HCT116 (cell line): ENCODE measurements around the gene MRPS12. TPM values are rescaled to one million over a fixed set of nuclear protein-coding genes. Genes with fewer than 3 reads are reported as not detected.

Experiments used
- ATAC-seq: fragments of 200-7000 bp; cut with Tn5 transposase; 2 replicates; pipeline ENCODE4 v1.9.1; 2020; ENCODE audit warnings: mild to moderate bottlenecking, moderate library complexity
- BruUV-seq: library from RNA; stranded (reverse); fragments of 400-500 nt; replicated peaks from 2 replicates; lab custom pipeline; 2021; lab: Mats Ljungman, UMichigan
- CTCF ChIA-PET: fragments of 300-600 bp; sonication (Branson Sonifier 250); formaldehyde crosslinking; loops from one replicate; lab custom pipeline; 2021; ENCODE audit warnings: antibody characterized with exemption; lab: Charles Lee
- POLR2A ChIA-PET: fragments of 300-600, 350-600 bp; sonication (Branson Sonifier 250); formaldehyde crosslinking; loops from one replicate; lab custom pipeline; 2021; ENCODE audit warnings: antibody characterized with exemption; lab: Charles Lee
- RAD21 ChIA-PET, 2 experiments: fragments of 300-600 bp; sonication (Branson Sonifier 250); formaldehyde crosslinking; loops; one replicate each; lab custom pipeline; 2023; ENCODE audit warnings: low total read pairs in 2 of 2; ENCODE audit not compliant: uncharacterized antibody in 2 of 2, unreplicated experiment in 2 of 2, low non-redundant PET in 1 of 2; lab: Charles Lee
- DNase-seq: peaks from one replicate; pipeline ENCODE4 v3.0.0-alpha.2; 2010; ENCODE audit warnings: low read depth, low spot score
- H2AFZ ChIP-seq: fragments of 200-600 bp; shearing (Covaris generic), sonication (generic); 2 replicates; pipeline ENCODE4 v1.6.1; 2017; ENCODE audit warnings: low read depth, mixed run types, mixed read lengths, antibody characterized with exemption, low read length; ENCODE audit not compliant: poor library complexity, severe bottlenecking
- H3K27ac ChIP-seq: 2 replicates; pipeline ENCODE4 v1.5.1; 2012; ENCODE audit warnings: low read depth, low read length
- H3K27me3 ChIP-seq: fragments of 200-600 bp; sonication (generic); 2 replicates; pipeline ENCODE4 v1.6.1; 2016; ENCODE audit warnings: mixed run types, low read length, mixed read lengths; ENCODE audit not compliant: insufficient read depth
- H3K36me3 ChIP-seq, 2 experiments: fragments of 200-500 bp in 1 of 2; fragments of 200-600 bp in 1 of 2; sonication (Bioruptor generic) in 1 of 2; sonication (generic) in 1 of 2; 2 replicates each; pipeline versions ENCODE4 v1.5.1 to v1.6.1; 2014 to 2016; ENCODE audit warnings: low read length in 2 of 2, inconsistent platforms in 1 of 2, mixed read lengths in 1 of 2, mixed run types in 1 of 2; ENCODE audit not compliant: insufficient read depth in 2 of 2, control insufficient read depth in 1 of 2
- H3K4me1 ChIP-seq, 2 experiments: fragments of 200-600 bp in 1 of 2; sonication (generic) in 1 of 2; 2 replicates each; pipeline versions ENCODE4 v1.5.1 to v1.6.1; 2012 to 2017; ENCODE audit warnings: low read length in 2 of 2, inconsistent platforms in 1 of 2, mild to moderate bottlenecking in 1 of 2, mixed read lengths in 1 of 2, mixed run types in 1 of 2, moderate library complexity in 1 of 2; ENCODE audit not compliant: insufficient read depth in 2 of 2, control insufficient read depth in 1 of 2
- H3K4me2 ChIP-seq: fragments of 200-600 bp; sonication (generic); 2 replicates; pipeline ENCODE4 v1.6.1; 2017; ENCODE audit warnings: mixed run types, low read length, mixed read lengths
- H3K4me3 ChIP-seq, 2 experiments: fragments of 200-600 bp in 1 of 2; sonication (generic) in 1 of 2; replicated peaks in 1 of 2; 2 replicates each; pipeline ENCODE4 v1.5.1; 2011 to 2016; ENCODE audit warnings: low read length in 2 of 2, control low read depth in 1 of 2, low read depth in 1 of 2, mild to moderate bottlenecking in 1 of 2, mixed read lengths in 1 of 2, mixed run types in 1 of 2
- H3K79me2 ChIP-seq: fragments of 200-600 bp; sonication (generic); 2 replicates; pipeline ENCODE4 v1.6.1; 2017; ENCODE audit warnings: mild to moderate bottlenecking, mixed run types, low read length, moderate library complexity, mixed read lengths; ENCODE audit not compliant: insufficient read depth
- H3K9ac ChIP-seq: fragments of 200-600 bp; sonication (generic); 2 replicates; pipeline ENCODE4 v1.6.1; 2016; ENCODE audit warnings: low read length, mixed read lengths
- H3K9me2 ChIP-seq: fragments of 200-600 bp; sonication (generic), shearing (Covaris generic); 2 replicates; pipeline ENCODE4 v1.6.1; 2017; ENCODE audit warnings: mixed run types, mild to moderate bottlenecking, moderate library complexity; ENCODE audit not compliant: insufficient read depth
- H3K9me3 ChIP-seq, 2 experiments: fragments of 200-500 bp in 1 of 2; fragments of 200-600 bp in 1 of 2; sonication (Bioruptor generic) in 1 of 2; sonication (generic) in 1 of 2; 2 replicates each; pipeline ENCODE4 v1.6.1; 2014 to 2017; ENCODE audit warnings: low read length in 2 of 2, mixed read lengths in 2 of 2, inconsistent platforms in 1 of 2, low read depth in 1 of 2, mild to moderate bottlenecking in 1 of 2, mixed run types in 1 of 2, moderate library complexity in 1 of 2; ENCODE audit not compliant: control insufficient read depth in 1 of 2, insufficient read depth in 1 of 2
- H4K20me1 ChIP-seq: fragments of 200-600 bp; sonication (generic), shearing (Covaris generic); 2 replicates; pipeline ENCODE4 v1.6.1; 2017; ENCODE audit warnings: mixed run types, mild to moderate bottlenecking, moderate library complexity; ENCODE audit not compliant: insufficient read depth
- CBX3 ChIP-seq: IDR thresholded peaks from 2 replicates; pipeline ENCODE4 v1.6.1; 2012; ENCODE audit warnings: low read depth
- EGR1 ChIP-seq: IDR thresholded peaks from 2 replicates; pipeline ENCODE4 v1.6.1; 2012; ENCODE audit warnings: low read depth
- EZH2 ChIP-seq: fragments of 200-600 bp; sonication (generic); IDR thresholded peaks from 2 replicates; pipeline ENCODE4 v1.6.1; 2017; ENCODE audit warnings: antibody characterized with exemption, mixed run types
- EZH2phosphoT487 ChIP-seq: fragments of 200-600 bp; IDR thresholded peaks from 2 replicates; pipeline ENCODE4 v1.6.1; 2018; ENCODE audit warnings: antibody characterized with exemption, borderline replicate concordance
- POLR2A ChIP-seq: IDR thresholded peaks from 2 replicates; pipeline ENCODE4 v1.7.0; 2011; ENCODE audit warnings: borderline replicate concordance; ENCODE audit not compliant: insufficient read depth, insufficient read length; ENCODE audit errors: extremely low read depth
- SP1 ChIP-seq: IDR thresholded peaks from 2 replicates; pipeline ENCODE4 v1.6.1; 2012; ENCODE audit warnings: low read depth
- SRF ChIP-seq: IDR thresholded peaks from 2 replicates; pipeline ENCODE4 v1.6.1; 2012; ENCODE audit warnings: low read depth
- TCF7L2 ChIP-seq: IDR thresholded peaks from 2 replicates; pipeline ENCODE4 v1.7.0; 2011; ENCODE audit warnings: borderline replicate concordance, inconsistent platforms; ENCODE audit not compliant: insufficient read depth, insufficient read length; ENCODE audit errors: extremely low read depth
- ZFX ChIP-seq: fragments of 450-650 bp; IDR thresholded peaks from 2 replicates; pipeline ENCODE4 v1.6.1; 2017
- intact Hi-C: fragments of 100-400 bp; cut with micrococcal nuclease; formaldehyde crosslinking; loops from 2 replicates; pipeline ENCODE4 v1.10.0; 2022
- total RNA-seq: library from RNA; stranded (reverse); gene quantifications from one replicate; pipeline ENCODE4 v1.2.1, GENCODE V29; 2021; ENCODE audit not compliant: unreplicated experiment
- TF ChIP-seq, protein P1 (sequence below), 3 experiments: fragments of 200-600 bp in 1 of 3; sonication (generic) in 1 of 3; IDR thresholded peaks in 2 of 3; conservative IDR thresholded peaks in 1 of 3; 2 replicates each; pipeline ENCODE4 v1.5.1; 2012 to 2017; ENCODE audit warnings: low read depth in 2 of 3, low read length in 2 of 3, antibody characterized with exemption in 1 of 3, borderline replicate concordance in 1 of 3, control low read depth in 1 of 3, mild to moderate bottlenecking in 1 of 3, mixed read lengths in 1 of 3, mixed run types in 1 of 3, moderate library complexity in 1 of 3; ENCODE audit not compliant: insufficient read depth in 1 of 3
- TF ChIP-seq, protein P2 (sequence below): IDR thresholded peaks from 2 replicates; pipeline ENCODE4 v1.6.1; 2012
- TF ChIP-seq, protein P3 (sequence below): IDR thresholded peaks from 2 replicates; pipeline ENCODE4 v1.6.1; 2011; ENCODE audit warnings: mild to moderate bottlenecking, low read length, moderate library complexity; ENCODE audit not compliant: insufficient replicate concordance; ENCODE audit errors: extremely low read depth

MRPS12 gene
- total RNA-seq, 1 experiment from 2014 or later, result 97.7 TPM

DNA sequence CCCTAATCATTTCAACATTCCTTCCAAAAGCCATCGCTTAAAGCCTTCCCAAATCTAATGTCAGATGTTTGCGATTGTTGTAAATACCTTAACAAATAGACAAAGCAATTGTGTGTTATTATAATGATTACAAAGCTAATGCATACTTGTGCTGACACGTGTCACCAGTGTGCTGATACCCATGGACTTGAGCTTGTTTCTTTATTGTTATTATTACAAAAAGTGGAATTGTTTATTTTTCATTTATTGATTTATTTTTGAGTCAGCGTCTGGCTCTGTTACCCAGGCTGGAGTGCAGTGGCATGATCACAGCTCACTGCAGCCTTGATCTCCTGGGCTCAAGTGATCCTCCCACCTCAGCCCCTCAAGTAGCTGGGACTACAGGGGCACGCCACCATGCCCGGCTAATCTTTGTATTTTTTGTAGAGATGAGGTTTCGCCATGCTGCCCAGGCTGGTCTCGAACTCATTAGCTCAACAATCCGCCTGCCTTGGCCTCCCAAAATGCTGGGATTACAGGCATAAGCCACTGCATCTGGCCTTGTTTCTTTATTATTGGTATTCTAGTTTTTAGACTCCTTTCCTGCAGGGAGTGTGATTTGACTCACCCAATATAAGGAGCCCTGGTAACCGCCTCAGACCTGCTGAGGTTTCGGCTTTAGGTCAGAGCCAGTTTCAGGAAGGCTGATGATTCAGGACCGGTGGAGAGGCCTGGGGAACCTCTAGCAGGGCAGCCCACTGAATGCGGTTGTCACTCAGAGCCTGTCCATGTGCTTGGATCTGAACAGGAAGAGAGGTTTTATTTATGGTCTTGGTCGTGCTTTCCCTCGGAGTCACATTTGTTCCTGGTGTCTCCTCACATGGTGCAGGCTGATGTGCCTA is 46.9 kb downstream of the MRPS12 start:
- DNase-seq (no peak), ATAC-seq (no peak)
- no peak for TF ChIP-seq EZH2
- TF ChIP-seq, protein P1, sequence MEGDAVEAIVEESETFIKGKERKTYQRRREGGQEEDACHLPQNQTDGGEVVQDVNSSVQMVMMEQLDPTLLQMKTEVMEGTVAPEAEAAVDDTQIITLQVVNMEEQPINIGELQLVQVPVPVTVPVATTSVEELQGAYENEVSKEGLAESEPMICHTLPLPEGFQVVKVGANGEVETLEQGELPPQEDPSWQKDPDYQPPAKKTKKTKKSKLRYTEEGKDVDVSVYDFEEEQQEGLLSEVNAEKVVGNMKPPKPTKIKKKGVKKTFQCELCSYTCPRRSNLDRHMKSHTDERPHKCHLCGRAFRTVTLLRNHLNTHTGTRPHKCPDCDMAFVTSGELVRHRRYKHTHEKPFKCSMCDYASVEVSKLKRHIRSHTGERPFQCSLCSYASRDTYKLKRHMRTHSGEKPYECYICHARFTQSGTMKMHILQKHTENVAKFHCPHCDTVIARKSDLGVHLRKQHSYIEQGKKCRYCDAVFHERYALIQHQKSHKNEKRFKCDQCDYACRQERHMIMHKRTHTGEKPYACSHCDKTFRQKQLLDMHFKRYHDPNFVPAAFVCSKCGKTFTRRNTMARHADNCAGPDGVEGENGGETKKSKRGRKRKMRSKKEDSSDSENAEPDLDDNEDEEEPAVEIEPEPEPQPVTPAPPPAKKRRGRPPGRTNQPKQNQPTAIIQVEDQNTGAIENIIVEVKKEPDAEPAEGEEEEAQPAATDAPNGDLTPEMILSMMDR (IDR thresholded peaks at IDR 0.05 in 2 of 3, conservative IDR thresholded peaks at IDR 0.05 in 1 of 3; ENCODE audit: borderline replicate concordance in 1 of 3, insufficient read depth in 1 of 3, low read depth in 2 of 3, low read length in 2 of 3), result no peak
- no peak for TF ChIP-seq ZFX
- no peak for TF ChIP-seq EGR1
- TF ChIP-seq, protein P2, sequence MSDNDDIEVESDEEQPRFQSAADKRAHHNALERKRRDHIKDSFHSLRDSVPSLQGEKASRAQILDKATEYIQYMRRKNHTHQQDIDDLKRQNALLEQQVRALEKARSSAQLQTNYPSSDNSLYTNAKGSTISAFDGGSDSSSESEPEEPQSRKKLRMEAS, result no peak
- no peak for TF ChIP-seq TCF7L2
- no peak for TF ChIP-seq SRF
- TF ChIP-seq, protein P3, sequence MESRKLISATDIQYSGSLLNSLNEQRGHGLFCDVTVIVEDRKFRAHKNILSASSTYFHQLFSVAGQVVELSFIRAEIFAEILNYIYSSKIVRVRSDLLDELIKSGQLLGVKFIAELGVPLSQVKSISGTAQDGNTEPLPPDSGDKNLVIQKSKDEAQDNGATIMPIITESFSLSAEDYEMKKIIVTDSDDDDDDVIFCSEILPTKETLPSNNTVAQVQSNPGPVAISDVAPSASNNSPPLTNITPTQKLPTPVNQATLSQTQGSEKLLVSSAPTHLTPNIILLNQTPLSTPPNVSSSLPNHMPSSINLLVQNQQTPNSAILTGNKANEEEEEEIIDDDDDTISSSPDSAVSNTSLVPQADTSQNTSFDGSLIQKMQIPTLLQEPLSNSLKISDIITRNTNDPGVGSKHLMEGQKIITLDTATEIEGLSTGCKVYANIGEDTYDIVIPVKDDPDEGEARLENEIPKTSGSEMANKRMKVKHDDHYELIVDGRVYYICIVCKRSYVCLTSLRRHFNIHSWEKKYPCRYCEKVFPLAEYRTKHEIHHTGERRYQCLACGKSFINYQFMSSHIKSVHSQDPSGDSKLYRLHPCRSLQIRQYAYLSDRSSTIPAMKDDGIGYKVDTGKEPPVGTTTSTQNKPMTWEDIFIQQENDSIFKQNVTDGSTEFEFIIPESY, result no peak
- no peak for TF ChIP-seq POLR2A
- no peak for TF ChIP-seq SP1
- TF ChIP-seq EZH2phosphoT487, result no peak
- TF ChIP-seq CBX3, result no peak
- Histone ChIP-seq H3K79me2 (peaks cover 12% of the 10 kb centered on the region), H3K4me1 (peaks cover 8 to 11% of the 10 kb centered on the region in 2 experiments; a peak in 3 of 4 replicates), H2AFZ (no peak overlapping the region), H3K4me3 (no peak overlapping the region), H3K4me2 (no peak overlapping the region), H3K36me3 (no peaks in the 10 kb centered on the region), H3K9me2 (no peaks in the 10 kb centered on the region), H3K27me3 (no peaks in the 10 kb centered on the region), H3K27ac (no peak overlapping the region), H3K9ac (no peak overlapping the region), H3K9me3 (peaks cover 0 to 5% of the 10 kb centered on the region in 2 experiments; a peak in 2 of 4 replicates), H4K20me1 (no peaks in the 10 kb centered on the region)
- ChIA-PET CTCF (no interaction called here), RAD21 (no interaction called here), POLR2A (no interaction called here)
- intact Hi-C loops, result no loop called here
- BruUV-seq, result no TSS peak
